HepG2 (cell line): Measurements from ENCODE around the gene SLC22A23. TPM values are rescaled to one million over a fixed set of nuclear protein-coding genes. Genes with fewer than 3 reads are reported as not detected.
A peak's percentile ranks its signal among the peaks of the same experiment; 100 is the strongest.

Experiments used
- BRD4 ChIP-seq: sonication (generic); formaldehyde crosslinking; IDR thresholded peaks from 2 replicates; pipeline ENCODE4 v1.4.0; 2020; ENCODE audit warnings: missing genetic modification reagents
- CAMTA2 ChIP-seq: sonication (generic); formaldehyde crosslinking; IDR thresholded peaks from 2 replicates; pipeline ENCODE4 v1.4.0; 2020; ENCODE audit warnings: mild to moderate bottlenecking, missing genetic modification reagents, borderline replicate concordance
- HIVEP1 ChIP-seq: sonication (generic); formaldehyde crosslinking; IDR thresholded peaks from 2 replicates; pipeline ENCODE4 v1.4.0; 2020; ENCODE audit warnings: mild to moderate bottlenecking, missing genetic modification reagents
- IRF2 ChIP-seq: IDR thresholded peaks from 2 replicates; pipeline ENCODE4 v1.6.1; 2018; ENCODE audit warnings: missing genetic modification reagents, missing compliant biosample characterization
- KLF16 ChIP-seq, 2 experiments: sonication (generic) in 1 of 2; formaldehyde crosslinking in 1 of 2; IDR thresholded peaks; 2 replicates each; pipeline versions ENCODE4 v1.6.1 to v1.8.0; 2016 to 2023; ENCODE audit warnings: missing genetic modification reagents in 2 of 2, missing compliant biosample characterization in 1 of 2
- MIER3 ChIP-seq: IDR thresholded peaks from 2 replicates; pipeline ENCODE4 v1.6.1; 2016; ENCODE audit warnings: missing compliant biosample characterization, borderline replicate concordance
- RXRA ChIP-seq: sonication (generic); formaldehyde crosslinking; IDR thresholded peaks from 2 replicates; pipeline ENCODE4 v1.5.1; 2020; ENCODE audit warnings: missing genetic modification reagents
- SMAD3 ChIP-seq: sonication (generic); formaldehyde crosslinking; IDR thresholded peaks from 2 replicates; pipeline ENCODE4 v1.4.0; 2020; ENCODE audit warnings: missing genetic modification reagents
- TARDBP ChIP-seq: sonication (generic); formaldehyde crosslinking; IDR thresholded peaks from 2 replicates; pipeline ENCODE4 v1.8.0; 2022; ENCODE audit warnings: mild to moderate bottlenecking, missing genetic modification reagents
- ZBED4 ChIP-seq: sonication (generic); formaldehyde crosslinking; IDR thresholded peaks from 2 replicates; pipeline ENCODE4 v1.4.0; 2020; ENCODE audit warnings: missing genetic modification reagents, borderline replicate concordance
- ZBTB43 ChIP-seq: sonication (generic); formaldehyde crosslinking; conservative IDR thresholded peaks from 2 replicates; pipeline ENCODE4 v1.4.0; 2020; ENCODE audit warnings: missing genetic modification reagents
- ZNF10 ChIP-seq: sonication (generic); formaldehyde crosslinking; IDR thresholded peaks from 2 replicates; pipeline ENCODE4 v1.4.0; 2020; ENCODE audit warnings: mild to moderate bottlenecking, low read depth, missing genetic modification reagents, borderline replicate concordance
- ZNF24 ChIP-seq: fragments of 450-650 bp; IDR thresholded peaks from 2 replicates; pipeline ENCODE4 v1.6.1; 2017; ENCODE audit warnings: antibody characterized with exemption, mild to moderate bottlenecking
- ZNF251 ChIP-seq: sonication (generic); formaldehyde crosslinking; IDR thresholded peaks from 2 replicates; pipeline ENCODE4 v1.9.0; 2021; ENCODE audit warnings: mild to moderate bottlenecking, missing genetic modification reagents
- ZNF451 ChIP-seq: sonication (generic); formaldehyde crosslinking; IDR thresholded peaks from 2 replicates; pipeline ENCODE4 v1.5.0; 2020; ENCODE audit warnings: mild to moderate bottlenecking, missing genetic modification reagents
- ZNF644 ChIP-seq: IDR thresholded peaks from 2 replicates; pipeline ENCODE4 v1.6.1; 2016; ENCODE audit warnings: low read depth
- ZSCAN25 ChIP-seq: sonication (generic); formaldehyde crosslinking; IDR thresholded peaks from 2 replicates; pipeline ENCODE4 v1.8.0; 2022; ENCODE audit warnings: mild to moderate bottlenecking, missing genetic modification reagents
- polyA plus RNA-seq, 8 experiments: library from polyadenylated mRNA; depleted of rRNA in 3 of 8; stranded (reverse) in 7 of 8; unstranded in 1 of 8; fragments of >200 nt; fragmentation: Illumina TruSeq in 4 of 8; extraction: Trizol in 4 of 8; gene quantifications; 2 replicates each; pipeline versions ENCODE4 v1.2.1 to v1.2.3, GENCODE V29; 2011 to 2016; ENCODE audit warnings: low read depth in 4 of 8, missing spikeins in 1 of 8, mixed read lengths in 1 of 8; ENCODE audit not compliant: insufficient read depth in 1 of 8
- total RNA-seq, 5 experiments: library from RNA; depleted of rRNA; stranded (reverse); fragments of >200 nt; fragmentation: Illumina TruSeq; extraction: Trizol; gene quantifications; 2 replicates each; pipeline ENCODE4 v1.2.3, GENCODE V29; 2016; ENCODE audit warnings: low read depth in 1 of 5
- TF ChIP-seq, protein P1 (sequence below): sonication (generic); formaldehyde crosslinking; IDR thresholded peaks from 2 replicates; pipeline ENCODE4 v1.5.0; 2020; ENCODE audit warnings: mild to moderate bottlenecking, missing genetic modification reagents
- TF ChIP-seq, protein P2 (sequence below): sonication (generic); formaldehyde crosslinking; conservative IDR thresholded peaks from 2 replicates; pipeline ENCODE4 v1.8.0; 2022; ENCODE audit warnings: mild to moderate bottlenecking, moderate library complexity, missing genetic modification reagents
- TF ChIP-seq, protein P3 (sequence below): sonication (generic); formaldehyde crosslinking; IDR thresholded peaks from 2 replicates; pipeline ENCODE4 v1.5.0; 2020; ENCODE audit warnings: missing genetic modification reagents

SLC22A23 gene
- total and polyA plus RNA-seq, 2 of the 13 experiments (the other 11 are each of a cell fraction or from before 2014, with no cell fraction given): 11.8 to 17.5 TPM

DNA sequence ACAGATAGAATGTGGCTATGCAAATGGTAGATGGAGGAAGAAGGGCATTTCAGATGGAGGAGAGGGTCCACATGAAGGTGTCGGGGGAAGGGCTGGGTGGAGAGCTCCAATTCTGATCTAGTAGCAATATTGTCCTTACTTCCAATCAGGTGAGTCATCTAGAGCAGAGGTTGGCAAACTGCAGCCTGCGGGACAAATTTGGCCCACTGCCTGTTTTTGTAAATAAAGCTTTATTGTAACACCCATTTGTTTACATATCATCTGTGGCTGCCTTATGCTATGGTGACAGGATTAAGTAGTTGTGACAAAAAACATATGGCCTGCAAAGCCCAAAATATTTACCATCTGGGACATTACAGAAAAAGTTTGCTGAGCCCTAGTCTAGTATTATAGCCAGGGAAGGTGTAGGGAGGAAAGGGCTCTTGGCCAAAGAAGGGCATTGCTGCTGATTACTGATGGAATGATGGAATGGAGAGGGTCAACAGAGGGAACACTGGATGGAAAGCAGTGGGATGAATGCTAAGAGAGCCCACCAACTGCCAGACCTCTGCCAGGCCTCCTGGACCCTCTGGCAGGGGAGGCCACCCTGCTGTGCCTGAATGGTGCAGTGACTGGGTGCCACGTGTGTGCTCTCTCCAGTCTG is 79.8 kb downstream of the SLC22A23 start (continued):
- TF ChIP-seq, protein P1, sequence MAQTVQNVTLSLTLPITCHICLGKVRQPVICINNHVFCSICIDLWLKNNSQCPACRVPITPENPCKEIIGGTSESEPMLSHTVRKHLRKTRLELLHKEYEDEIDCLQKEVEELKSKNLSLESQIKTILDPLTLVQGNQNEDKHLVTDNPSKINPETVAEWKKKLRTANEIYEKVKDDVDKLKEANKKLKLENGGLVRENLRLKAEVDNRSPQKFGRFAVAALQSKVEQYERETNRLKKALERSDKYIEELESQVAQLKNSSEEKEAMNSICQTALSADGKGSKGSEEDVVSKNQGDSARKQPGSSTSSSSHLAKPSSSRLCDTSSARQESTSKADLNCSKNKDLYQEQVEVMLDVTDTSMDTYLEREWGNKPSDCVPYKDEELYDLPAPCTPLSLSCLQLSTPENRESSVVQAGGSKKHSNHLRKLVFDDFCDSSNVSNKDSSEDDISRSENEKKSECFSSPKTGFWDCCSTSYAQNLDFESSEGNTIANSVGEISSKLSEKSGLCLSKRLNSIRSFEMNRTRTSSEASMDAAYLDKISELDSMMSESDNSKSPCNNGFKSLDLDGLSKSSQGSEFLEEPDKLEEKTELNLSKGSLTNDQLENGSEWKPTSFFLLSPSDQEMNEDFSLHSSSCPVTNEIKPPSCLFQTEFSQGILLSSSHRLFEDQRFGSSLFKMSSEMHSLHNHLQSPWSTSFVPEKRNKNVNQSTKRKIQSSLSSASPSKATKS (CRISPR knock-in tag): no peak
- TF ChIP-seq RXRA (CRISPR knock-in tag): no peak; the same call in none of the 2 replicates
- TF ChIP-seq BRD4 (CRISPR knock-in tag): 0 out of 2 replicates have a peak, but pooled peaks have one; percentile 72
- TF ChIP-seq KLF16 (CRISPR knock-in tag; IDR thresholded peaks at IDR 0.05): peak in 1 of 2 experiments; percentile 51; a peak in 1 of 4 replicates
- peak; percentile 28; the same call in 1 of the 2 replicates for TF ChIP-seq MIER3
- TF ChIP-seq ZNF24: peak; percentile 35; the same call in 1 of the 2 replicates
- TF ChIP-seq IRF2 (CRISPR knock-in tag): no peak; the same call in 1 of the 2 replicates
- no peak for TF ChIP-seq ZNF251 (CRISPR knock-in tag)
- TF ChIP-seq, protein P2, sequence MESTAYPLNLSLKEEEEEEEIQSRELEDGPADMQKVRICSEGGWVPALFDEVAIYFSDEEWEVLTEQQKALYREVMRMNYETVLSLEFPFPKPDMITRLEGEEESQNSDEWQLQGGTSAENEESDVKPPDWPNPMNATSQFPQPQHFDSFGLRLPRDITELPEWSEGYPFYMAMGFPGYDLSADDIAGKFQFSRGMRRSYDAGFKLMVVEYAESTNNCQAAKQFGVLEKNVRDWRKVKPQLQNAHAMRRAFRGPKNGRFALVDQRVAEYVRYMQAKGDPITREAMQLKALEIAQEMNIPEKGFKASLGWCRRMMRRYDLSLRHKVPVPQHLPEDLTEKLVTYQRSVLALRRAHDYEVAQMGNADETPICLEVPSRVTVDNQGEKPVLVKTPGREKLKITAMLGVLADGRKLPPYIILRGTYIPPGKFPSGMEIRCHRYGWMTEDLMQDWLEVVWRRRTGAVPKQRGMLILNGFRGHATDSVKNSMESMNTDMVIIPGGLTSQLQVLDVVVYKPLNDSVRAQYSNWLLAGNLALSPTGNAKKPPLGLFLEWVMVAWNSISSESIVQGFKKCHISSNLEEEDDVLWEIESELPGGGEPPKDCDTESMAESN (CRISPR knock-in tag): peak; percentile 40; the same call in 1 of the 2 replicates
- no peak for TF ChIP-seq SMAD3
- TF ChIP-seq ZNF10: no peak
- 0 out of 2 replicates have a peak, but pooled peaks have one; percentile 16 for TF ChIP-seq ZSCAN25 (CRISPR knock-in tag)
- no peak for TF ChIP-seq ZNF451 (CRISPR knock-in tag)
- no peak for TF ChIP-seq ZBTB43
- TF ChIP-seq ZNF644 (CRISPR knock-in tag): 0 out of 2 replicates have a peak, but pooled peaks have one; percentile 21
- TF ChIP-seq ZBED4 (CRISPR knock-in tag): no peak
- TF ChIP-seq, protein P3, sequence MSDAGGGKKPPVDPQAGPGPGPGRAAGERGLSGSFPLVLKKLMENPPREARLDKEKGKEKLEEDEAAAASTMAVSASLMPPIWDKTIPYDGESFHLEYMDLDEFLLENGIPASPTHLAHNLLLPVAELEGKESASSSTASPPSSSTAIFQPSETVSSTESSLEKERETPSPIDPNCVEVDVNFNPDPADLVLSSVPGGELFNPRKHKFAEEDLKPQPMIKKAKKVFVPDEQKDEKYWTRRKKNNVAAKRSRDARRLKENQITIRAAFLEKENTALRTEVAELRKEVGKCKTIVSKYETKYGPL (CRISPR knock-in tag): no peak
- no peak for TF ChIP-seq HIVEP1
- TF ChIP-seq CAMTA2 (CRISPR knock-in tag): no peak
- peak; percentile 14; the same call in 1 of the 2 replicates for TF ChIP-seq TARDBP
